Measurements from ENCODE around the gene ENGASE. TPM values are rescaled to one million over a fixed set of nuclear protein-coding genes. Genes with fewer than 3 reads are reported as not detected.

ENGASE gene
- total and polyA plus RNA-seq, 9 of the 15 experiments (the other 6 are each of a cell fraction or from before 2014, with no cell fraction given): 0.06 to 45.5 (median 13.9) TPM

DNA sequence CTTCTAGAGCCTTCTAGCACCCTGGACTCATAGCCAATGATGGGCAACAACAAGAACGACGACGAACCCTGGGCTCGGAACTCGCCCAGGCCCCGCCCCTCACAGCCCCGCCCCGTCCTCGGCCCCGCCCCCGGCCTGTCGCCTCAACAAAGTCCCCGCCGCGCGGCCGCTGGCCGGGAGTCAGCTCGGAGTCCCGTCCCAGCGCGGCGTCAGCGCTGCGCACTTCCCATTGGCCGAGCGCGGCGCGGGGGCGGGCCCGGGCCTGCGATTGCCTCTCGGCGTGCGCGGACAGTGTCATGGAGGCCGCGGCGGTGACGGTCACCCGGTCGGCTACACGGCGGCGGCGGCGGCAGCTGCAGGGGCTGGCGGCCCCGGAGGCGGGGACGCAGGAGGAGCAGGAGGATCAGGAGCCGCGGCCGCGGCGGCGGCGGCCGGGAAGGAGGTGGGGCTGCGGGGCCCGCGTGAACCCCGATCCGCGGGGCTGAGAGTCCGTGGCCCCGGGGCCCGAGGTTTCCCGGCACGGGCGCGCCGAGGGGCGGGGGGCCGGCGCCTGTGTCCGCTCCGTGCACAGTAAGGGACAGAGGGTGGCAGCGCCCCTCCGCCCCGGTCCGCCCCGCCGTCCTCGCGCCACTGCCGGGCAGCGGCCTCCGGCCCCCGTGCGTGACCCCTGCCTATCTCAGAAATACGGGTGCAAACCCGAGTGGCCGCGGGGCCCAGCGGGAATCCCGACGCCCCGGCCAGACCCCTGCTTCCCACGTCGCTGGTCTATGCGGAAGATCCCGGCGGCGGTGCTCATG lies at the start of gene ENGASE (continued):
- TF ChIP-seq, protein P1, sequence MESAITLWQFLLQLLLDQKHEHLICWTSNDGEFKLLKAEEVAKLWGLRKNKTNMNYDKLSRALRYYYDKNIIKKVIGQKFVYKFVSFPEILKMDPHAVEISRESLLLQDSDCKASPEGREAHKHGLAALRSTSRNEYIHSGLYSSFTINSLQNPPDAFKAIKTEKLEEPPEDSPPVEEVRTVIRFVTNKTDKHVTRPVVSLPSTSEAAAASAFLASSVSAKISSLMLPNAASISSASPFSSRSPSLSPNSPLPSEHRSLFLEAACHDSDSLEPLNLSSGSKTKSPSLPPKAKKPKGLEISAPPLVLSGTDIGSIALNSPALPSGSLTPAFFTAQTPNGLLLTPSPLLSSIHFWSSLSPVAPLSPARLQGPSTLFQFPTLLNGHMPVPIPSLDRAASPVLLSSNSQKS (CRISPR knock-in tag; IDR thresholded peaks at IDR 0.05): no peak
- no peak for TF ChIP-seq STAG1 (CRISPR knock-in tag; IDR thresholded peaks at IDR 0.05; ENCODE audit: borderline replicate concordance)
- TF ChIP-seq EGR1 (conservative IDR thresholded peaks at IDR 0.05): peak; percentile 48; the same call in 1 of the 2 replicates
- TF ChIP-seq GTF2E2 (tag; IDR thresholded peaks at IDR 0.05): peak; percentile 97
- TF ChIP-seq, protein P2, sequence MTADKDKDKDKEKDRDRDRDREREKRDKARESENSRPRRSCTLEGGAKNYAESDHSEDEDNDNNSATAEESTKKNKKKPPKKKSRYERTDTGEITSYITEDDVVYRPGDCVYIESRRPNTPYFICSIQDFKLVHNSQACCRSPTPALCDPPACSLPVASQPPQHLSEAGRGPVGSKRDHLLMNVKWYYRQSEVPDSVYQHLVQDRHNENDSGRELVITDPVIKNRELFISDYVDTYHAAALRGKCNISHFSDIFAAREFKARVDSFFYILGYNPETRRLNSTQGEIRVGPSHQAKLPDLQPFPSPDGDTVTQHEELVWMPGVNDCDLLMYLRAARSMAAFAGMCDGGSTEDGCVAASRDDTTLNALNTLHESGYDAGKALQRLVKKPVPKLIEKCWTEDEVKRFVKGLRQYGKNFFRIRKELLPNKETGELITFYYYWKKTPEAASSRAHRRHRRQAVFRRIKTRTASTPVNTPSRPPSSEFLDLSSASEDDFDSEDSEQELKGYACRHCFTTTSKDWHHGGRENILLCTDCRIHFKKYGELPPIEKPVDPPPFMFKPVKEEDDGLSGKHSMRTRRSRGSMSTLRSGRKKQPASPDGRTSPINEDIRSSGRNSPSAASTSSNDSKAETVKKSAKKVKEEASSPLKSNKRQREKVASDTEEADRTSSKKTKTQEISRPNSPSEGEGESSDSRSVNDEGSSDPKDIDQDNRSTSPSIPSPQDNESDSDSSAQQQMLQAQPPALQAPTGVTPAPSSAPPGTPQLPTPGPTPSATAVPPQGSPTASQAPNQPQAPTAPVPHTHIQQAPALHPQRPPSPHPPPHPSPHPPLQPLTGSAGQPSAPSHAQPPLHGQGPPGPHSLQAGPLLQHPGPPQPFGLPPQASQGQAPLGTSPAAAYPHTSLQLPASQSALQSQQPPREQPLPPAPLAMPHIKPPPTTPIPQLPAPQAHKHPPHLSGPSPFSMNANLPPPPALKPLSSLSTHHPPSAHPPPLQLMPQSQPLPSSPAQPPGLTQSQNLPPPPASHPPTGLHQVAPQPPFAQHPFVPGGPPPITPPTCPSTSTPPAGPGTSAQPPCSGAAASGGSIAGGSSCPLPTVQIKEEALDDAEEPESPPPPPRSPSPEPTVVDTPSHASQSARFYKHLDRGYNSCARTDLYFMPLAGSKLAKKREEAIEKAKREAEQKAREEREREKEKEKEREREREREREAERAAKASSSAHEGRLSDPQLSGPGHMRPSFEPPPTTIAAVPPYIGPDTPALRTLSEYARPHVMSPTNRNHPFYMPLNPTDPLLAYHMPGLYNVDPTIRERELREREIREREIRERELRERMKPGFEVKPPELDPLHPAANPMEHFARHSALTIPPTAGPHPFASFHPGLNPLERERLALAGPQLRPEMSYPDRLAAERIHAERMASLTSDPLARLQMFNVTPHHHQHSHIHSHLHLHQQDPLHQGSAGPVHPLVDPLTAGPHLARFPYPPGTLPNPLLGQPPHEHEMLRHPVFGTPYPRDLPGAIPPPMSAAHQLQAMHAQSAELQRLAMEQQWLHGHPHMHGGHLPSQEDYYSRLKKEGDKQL (CRISPR knock-in tag; IDR thresholded peaks at IDR 0.05; ENCODE audit: borderline replicate concordance): no peak
- TF ChIP-seq, protein P3, sequence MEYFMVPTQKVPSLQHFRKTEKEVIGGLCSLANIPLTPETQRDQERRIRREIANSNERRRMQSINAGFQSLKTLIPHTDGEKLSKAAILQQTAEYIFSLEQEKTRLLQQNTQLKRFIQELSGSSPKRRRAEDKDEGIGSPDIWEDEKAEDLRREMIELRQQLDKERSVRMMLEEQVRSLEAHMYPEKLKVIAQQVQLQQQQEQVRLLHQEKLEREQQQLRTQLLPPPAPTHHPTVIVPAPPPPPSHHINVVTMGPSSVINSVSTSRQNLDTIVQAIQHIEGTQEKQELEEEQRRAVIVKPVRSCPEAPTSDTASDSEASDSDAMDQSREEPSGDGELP (CRISPR knock-in tag; IDR thresholded peaks at IDR 0.05; ENCODE audit: borderline replicate concordance): 0 out of 2 replicates have a peak, but pooled peaks have one; percentile 8
- peak; percentile 58 for TF ChIP-seq HMGN3 (IDR thresholded peaks at IDR 0.05; ENCODE audit: borderline replicate concordance, extremely low read depth, insufficient read length, low read depth, low read length)
